Keratinocyte (primary cell): ENCODE results near the gene LSAMP.

Source experiments
- EZH2 ChIP-seq: IDR thresholded peaks from one replicate; pipeline ENCODE4 v1.6.1; 2012; ENCODE audit warnings: inconsistent platforms, mild to moderate bottlenecking, low read length, moderate library complexity
- TF ChIP-seq, protein P1 (sequence below), 3 experiments: IDR thresholded peaks in 1 of 3; conservative IDR thresholded peaks in 1 of 3; optimal IDR thresholded peaks in 1 of 3; 2 replicates in 2 of 3; 3 replicates in 1 of 3; pipeline versions ENCODE3 to v1.5.1; 2011; ENCODE audit warnings: low read length in 3 of 3, mild to moderate bottlenecking in 3 of 3, moderate library complexity in 2 of 3, control low read depth in 1 of 3, inconsistent platforms in 1 of 3; ENCODE audit not compliant: insufficient read depth in 2 of 3; ENCODE audit errors: extremely low read depth in 1 of 3

- TF ChIP-seq, protein P1, sequence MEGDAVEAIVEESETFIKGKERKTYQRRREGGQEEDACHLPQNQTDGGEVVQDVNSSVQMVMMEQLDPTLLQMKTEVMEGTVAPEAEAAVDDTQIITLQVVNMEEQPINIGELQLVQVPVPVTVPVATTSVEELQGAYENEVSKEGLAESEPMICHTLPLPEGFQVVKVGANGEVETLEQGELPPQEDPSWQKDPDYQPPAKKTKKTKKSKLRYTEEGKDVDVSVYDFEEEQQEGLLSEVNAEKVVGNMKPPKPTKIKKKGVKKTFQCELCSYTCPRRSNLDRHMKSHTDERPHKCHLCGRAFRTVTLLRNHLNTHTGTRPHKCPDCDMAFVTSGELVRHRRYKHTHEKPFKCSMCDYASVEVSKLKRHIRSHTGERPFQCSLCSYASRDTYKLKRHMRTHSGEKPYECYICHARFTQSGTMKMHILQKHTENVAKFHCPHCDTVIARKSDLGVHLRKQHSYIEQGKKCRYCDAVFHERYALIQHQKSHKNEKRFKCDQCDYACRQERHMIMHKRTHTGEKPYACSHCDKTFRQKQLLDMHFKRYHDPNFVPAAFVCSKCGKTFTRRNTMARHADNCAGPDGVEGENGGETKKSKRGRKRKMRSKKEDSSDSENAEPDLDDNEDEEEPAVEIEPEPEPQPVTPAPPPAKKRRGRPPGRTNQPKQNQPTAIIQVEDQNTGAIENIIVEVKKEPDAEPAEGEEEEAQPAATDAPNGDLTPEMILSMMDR (optimal IDR thresholded peaks at IDR 0.05 in 1 of 3, IDR thresholded peaks at IDR 0.05 in 1 of 3, conservative IDR thresholded peaks at IDR 0.05 in 1 of 3; ENCODE audit: extremely low read depth in 1 of 3, insufficient read depth in 2 of 3, low read length in 3 of 3): no peak
- TF ChIP-seq EZH2: no peak
Measured at GRCh38 chr3:115845986-115846385, 599.3 kb downstream of the LSAMP start.
